ENCODE measurements around the gene BRINP2.

Gene BRINP2

GRCh38 chr1:177270863-177271262, 100.1 kb downstream of the BRINP2 start:
- TF ChIP-seq CTCF (IDR thresholded peaks at IDR 0.05) (no peak), ZFX (IDR thresholded peaks at IDR 0.05; ENCODE audit: borderline replicate concordance) (no peak)
- no peak overlapping the region for H3K27ac ChIP-seq

GRCh38 chr1:177273141-177273540, 102.4 kb downstream of the BRINP2 start:
- no peak overlapping the region for H3K27ac ChIP-seq
- TF ChIP-seq ZFX (IDR thresholded peaks at IDR 0.05; ENCODE audit: borderline replicate concordance) (no peak), CTCF (IDR thresholded peaks at IDR 0.05) (no peak)

GRCh38 chr1:177274687-177275211, 104.0 kb downstream of the BRINP2 start:
- no peak overlapping the region for H3K27ac ChIP-seq
- no peak for TF ChIP-seq CTCF (IDR thresholded peaks at IDR 0.05)
- no peak for TF ChIP-seq ZFX (IDR thresholded peaks at IDR 0.05; ENCODE audit: borderline replicate concordance)

- TF ChIP-seq CTCF (IDR thresholded peaks at IDR 0.05) = no peak
- TF ChIP-seq ZFX (IDR thresholded peaks at IDR 0.05; ENCODE audit: borderline replicate concordance) = no peak
- no peak overlapping the region for H3K27ac ChIP-seq
These were observed 105.0 kb downstream of the BRINP2 start for GRCh38 chr1:177275736-177276135.

GRCh38 chr1:177278626-177279390, 108.0 kb downstream of the BRINP2 start:
- H3K27ac ChIP-seq = no peak overlapping the region
- TF ChIP-seq CTCF (IDR thresholded peaks at IDR 0.05) (no peak), ZFX (IDR thresholded peaks at IDR 0.05; ENCODE audit: borderline replicate concordance) (no peak)

GRCh38 chr1:177281901-177282300, 111.1 kb downstream of the BRINP2 start:
- H3K27ac ChIP-seq = no peak overlapping the region
- TF ChIP-seq ZFX (IDR thresholded peaks at IDR 0.05; ENCODE audit: borderline replicate concordance) (no peak), CTCF (IDR thresholded peaks at IDR 0.05) (no peak)

GRCh38 chr1:177282976-177283375, 112.2 kb downstream of the BRINP2 start:
- H3K27ac ChIP-seq = no peak overlapping the region

More at GRCh38 chr1:177282976-177283375, 112.2 kb downstream of the BRINP2 start:
- TF ChIP-seq CTCF (IDR thresholded peaks at IDR 0.05) = no peak
- no peak for TF ChIP-seq ZFX (IDR thresholded peaks at IDR 0.05; ENCODE audit: borderline replicate concordance)

All from 22Rv1 (cell line).